PC-3 (cell line): ENCODE data around the gene ANTXR1. TPM values are rescaled to one million over a fixed set of nuclear protein-coding genes. Genes with fewer than 3 reads are reported as not detected.
"Not testable (repeated sequence)": the region's sequence is repeated elsewhere in the genome, so short reads cannot be mapped to it uniquely, and the experiment has no call there.

Source experiments
- ATAC-seq: fragments of 200-7000 bp; cut with Tn5 transposase; 2 replicates; pipeline ENCODE4 v1.9.1; 2020; ENCODE audit warnings: mild to moderate bottlenecking, moderate library complexity
- BruUV-seq: library from RNA; stranded (reverse); fragments of 400-500 nt; replicated peaks from 2 replicates; lab custom pipeline; 2021; lab: Mats Ljungman, UMichigan
- CTCF ChIA-PET: fragments of 300-600 bp; sonication (Branson Sonifier 250); formaldehyde crosslinking; loops from one replicate; lab custom pipeline; 2022; ENCODE audit warnings: antibody characterized with exemption; lab: Charles Lee
- POLR2A ChIA-PET: fragments of 300-600 bp; sonication (Branson Sonifier 250); formaldehyde crosslinking; loops from one replicate; lab custom pipeline; 2022; ENCODE audit warnings: antibody characterized with exemption; ENCODE audit not compliant: unreplicated experiment; lab: Charles Lee
- DNase-seq: peaks from one replicate; pipeline ENCODE4 v3.0.0-alpha.2; 2015
- H2AFZ ChIP-seq: fragments of 300-600 bp; sonication (generic); 2 replicates; pipeline ENCODE4 v1.6.0; 2016; ENCODE audit warnings: antibody characterized with exemption, low read length
- H3F3A ChIP-seq: fragments of 300-600 bp; sonication (generic); one replicate; pipeline ENCODE4 v1.6.0; 2017; ENCODE audit warnings: antibody characterized with exemption, low read length, control low read depth, mild to moderate bottlenecking; ENCODE audit not compliant: unreplicated experiment
- H3K27ac ChIP-seq: fragments of 300-600 bp; sonication (generic); 2 replicates; pipeline ENCODE4 v1.5.1; 2016; ENCODE audit warnings: mild to moderate bottlenecking, low read length
- H3K27me3 ChIP-seq: fragments of 300-600 bp; sonication (generic); 2 replicates; pipeline ENCODE4 v1.6.1; 2016; ENCODE audit warnings: low read length, mixed read lengths
- H3K36me3 ChIP-seq: fragments of 300-600 bp; sonication (generic); 2 replicates; pipeline ENCODE4 v1.6.1; 2016; ENCODE audit warnings: low read depth, mixed run types, low read length, mixed read lengths
- H3K4me1 ChIP-seq: fragments of 300-600 bp; sonication (generic); 2 replicates; pipeline ENCODE4 v1.5.1; 2016; ENCODE audit warnings: low read length; ENCODE audit not compliant: insufficient read depth
- H3K4me2 ChIP-seq: fragments of 300-600 bp; sonication (generic); 2 replicates; pipeline ENCODE4 v1.6.0; 2016; ENCODE audit warnings: low read length
- H3K4me3 ChIP-seq: fragments of 300-600 bp; sonication (generic); 2 replicates; pipeline ENCODE4 v1.5.1; 2016; ENCODE audit warnings: mild to moderate bottlenecking, low read length, mixed read lengths
- H3K79me2 ChIP-seq: fragments of 300-600 bp; sonication (generic); 2 replicates; pipeline ENCODE4 v1.6.1; 2017; ENCODE audit warnings: low read length, mixed read lengths
- H3K9ac ChIP-seq: fragments of 300-600 bp; sonication (generic); 2 replicates; pipeline ENCODE4 v1.6.0; 2016; ENCODE audit warnings: mild to moderate bottlenecking, low read length
- H3K9me2 ChIP-seq: fragments of 300-600 bp; sonication (generic); replicated peaks from 2 replicates; pipeline ENCODE4 v1.6.1; 2016; ENCODE audit warnings: mixed run types, low read length, mixed read lengths
- H3K9me3 ChIP-seq: fragments of 300-600 bp; sonication (generic); 2 replicates; pipeline ENCODE4 v1.6.1; 2016; ENCODE audit warnings: low read length, mixed read lengths
- H4K20me1 ChIP-seq: fragments of 300-600 bp; sonication (generic); 2 replicates; pipeline ENCODE4 v1.6.1; 2016; ENCODE audit warnings: low read length, mixed read lengths
- EZH2 ChIP-seq: fragments of 300-600 bp; sonication (generic); IDR thresholded peaks from one replicate; pipeline ENCODE4 v1.6.1; 2017; ENCODE audit warnings: antibody characterized with exemption, mild to moderate bottlenecking, low read length; ENCODE audit not compliant: unreplicated experiment
- EZH2phosphoT487 ChIP-seq: fragments of 300-600 bp; sonication (generic); IDR thresholded peaks from 2 replicates; pipeline ENCODE4 v1.6.1; 2018; ENCODE audit warnings: mild to moderate bottlenecking, antibody characterized with exemption, low read length, borderline replicate concordance
- intact Hi-C: fragments of 100-400 bp; cut with micrococcal nuclease; formaldehyde crosslinking; loops from 2 replicates; pipeline ENCODE4 v1.9.0; 2023
- total RNA-seq: library from RNA; depleted of rRNA; stranded (reverse); fragments of >200 nt; gene quantifications from 2 replicates; pipeline ENCODE4 v1.2.3, GENCODE V29; 2014
- TF ChIP-seq, protein P1 (sequence below): fragments of 300-600 bp; sonication (generic); conservative IDR thresholded peaks from 2 replicates; pipeline ENCODE4 v1.5.1; 2017; ENCODE audit warnings: antibody characterized with exemption, low read depth, mild to moderate bottlenecking, low read length

The ANTXR1 gene
- total RNA-seq, 1 experiment from 2014 or later = 31.2 TPM

DNA sequence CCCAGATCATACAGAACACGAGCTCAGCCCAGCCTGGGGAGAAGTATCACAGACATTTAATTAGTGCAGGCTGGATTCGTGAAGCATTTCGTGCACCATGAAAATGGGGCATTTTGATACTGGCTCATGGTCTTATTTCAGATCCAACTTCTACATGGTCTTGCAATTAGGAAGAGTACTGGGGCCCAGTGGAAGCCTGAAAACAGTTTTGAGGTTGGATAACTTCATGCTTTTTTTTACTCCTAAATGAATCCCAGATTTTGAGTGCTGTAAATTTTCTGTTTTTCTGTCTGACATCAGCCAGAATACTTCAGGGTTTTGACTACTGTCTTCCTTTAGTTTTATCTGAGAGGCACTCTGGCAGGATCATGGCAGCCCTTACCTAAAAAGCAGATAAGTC is 213.9 kb downstream of the ANTXR1 start:
- H3K4me3 ChIP-seq = no peak overlapping the region
- no peak overlapping the region for H3K27ac ChIP-seq
- POLR2A ChIA-PET = no interaction called here
- H3K27me3 ChIP-seq = no peaks in the 10 kb centered on the region
- CTCF ChIA-PET = no interaction called here
- H3K4me2 ChIP-seq = no peak overlapping the region
- H3F3A ChIP-seq = no peaks in the 10 kb centered on the region
- no peak overlapping the region for H3K9ac ChIP-seq
- H3K9me3 ChIP-seq = no peaks in the 10 kb centered on the region
- no TSS peak for BruUV-seq
- TF ChIP-seq EZH2 (no peak), EZH2phosphoT487 (no peak)
- TF ChIP-seq, protein P1, sequence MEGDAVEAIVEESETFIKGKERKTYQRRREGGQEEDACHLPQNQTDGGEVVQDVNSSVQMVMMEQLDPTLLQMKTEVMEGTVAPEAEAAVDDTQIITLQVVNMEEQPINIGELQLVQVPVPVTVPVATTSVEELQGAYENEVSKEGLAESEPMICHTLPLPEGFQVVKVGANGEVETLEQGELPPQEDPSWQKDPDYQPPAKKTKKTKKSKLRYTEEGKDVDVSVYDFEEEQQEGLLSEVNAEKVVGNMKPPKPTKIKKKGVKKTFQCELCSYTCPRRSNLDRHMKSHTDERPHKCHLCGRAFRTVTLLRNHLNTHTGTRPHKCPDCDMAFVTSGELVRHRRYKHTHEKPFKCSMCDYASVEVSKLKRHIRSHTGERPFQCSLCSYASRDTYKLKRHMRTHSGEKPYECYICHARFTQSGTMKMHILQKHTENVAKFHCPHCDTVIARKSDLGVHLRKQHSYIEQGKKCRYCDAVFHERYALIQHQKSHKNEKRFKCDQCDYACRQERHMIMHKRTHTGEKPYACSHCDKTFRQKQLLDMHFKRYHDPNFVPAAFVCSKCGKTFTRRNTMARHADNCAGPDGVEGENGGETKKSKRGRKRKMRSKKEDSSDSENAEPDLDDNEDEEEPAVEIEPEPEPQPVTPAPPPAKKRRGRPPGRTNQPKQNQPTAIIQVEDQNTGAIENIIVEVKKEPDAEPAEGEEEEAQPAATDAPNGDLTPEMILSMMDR = no peak
- DNase-seq (no peak), ATAC-seq (no peak)
- no peaks in the 10 kb centered on the region for H4K20me1 ChIP-seq
- peaks cover 10% of the 10 kb centered on the region; the same call in 1 of the 2 replicates for H3K4me1 ChIP-seq
- intact Hi-C loops = no loop called here
- H3K9me2 ChIP-seq = no peaks in the 10 kb centered on the region
- no peaks in the 10 kb centered on the region for H3K36me3 ChIP-seq
- H3K79me2 ChIP-seq = no peaks in the 10 kb centered on the region
- no peak overlapping the region for H2AFZ ChIP-seq

DNA sequence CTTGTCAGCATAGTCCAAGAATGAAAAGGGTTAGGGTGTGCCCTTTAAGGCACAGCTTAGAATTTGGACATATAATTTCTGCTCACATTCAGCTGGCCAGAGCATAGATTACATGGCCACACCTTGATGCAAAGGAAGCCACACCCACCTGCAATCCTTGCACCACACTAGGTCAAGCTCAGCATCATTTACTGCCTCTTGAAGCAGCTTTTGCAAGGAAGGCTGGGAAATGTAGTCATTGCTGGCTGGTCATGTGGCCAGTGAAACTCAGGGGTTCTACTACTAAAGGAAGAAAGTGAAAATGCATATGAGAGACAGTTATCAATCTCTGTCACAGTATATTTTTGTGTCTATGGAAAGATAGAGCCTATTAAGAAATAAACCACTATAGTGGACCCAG is 214.7 kb downstream of the ANTXR1 start:
- Histone ChIP-seq H2AFZ (no peak overlapping the region), H3K79me2 (no peaks in the 10 kb centered on the region), H3K9me3 (no peaks in the 10 kb centered on the region), H3K4me3 (no peak overlapping the region), H3K9me2 (no peaks in the 10 kb centered on the region), H3K9ac (no peak overlapping the region), H3K27ac (no peak overlapping the region), H3K27me3 (no peaks in the 10 kb centered on the region), H3K4me1 (peaks cover 10% of the 10 kb centered on the region; the same call in 1 of the 2 replicates), H4K20me1 (no peaks in the 10 kb centered on the region), H3K36me3 (no peaks in the 10 kb centered on the region), H3F3A (no peaks in the 10 kb centered on the region), H3K4me2 (no peak overlapping the region)
- POLR2A ChIA-PET = no interaction called here
- TF ChIP-seq EZH2 (no peak), EZH2phosphoT487 (no peak)
- TF ChIP-seq, protein P1 = no peak
- ATAC-seq (no peak), DNase-seq (no peak)
- no TSS peak for BruUV-seq
- intact Hi-C loops = no loop called here
- CTCF ChIA-PET = interaction anchor here (0.5 kb wide), 1 partner anchor 15 kb away, joined by 3 read pairs; no protein-coding TSS in a partner anchor

DNA sequence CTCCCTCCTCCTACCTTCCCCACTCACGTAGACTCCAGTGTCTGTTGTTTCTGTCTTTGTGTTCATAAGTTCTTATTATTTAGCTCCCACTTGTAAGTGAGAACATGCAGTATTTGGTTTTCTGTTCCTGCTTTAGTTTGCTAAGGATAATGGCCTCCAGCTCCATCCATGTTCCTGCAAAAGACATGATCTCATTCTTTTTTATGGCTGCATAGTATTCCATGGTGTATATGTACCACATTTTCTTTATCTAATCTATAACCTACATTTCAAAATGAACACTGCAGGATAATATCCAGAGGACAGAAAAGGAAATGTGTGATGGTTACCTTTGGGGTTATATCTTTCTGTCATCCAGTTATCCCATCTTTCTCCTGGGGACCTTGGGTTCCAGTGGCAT is 218.0 kb downstream of the ANTXR1 start:
- H3K27ac ChIP-seq, H3K36me3 ChIP-seq, DNase-seq, ATAC-seq, H3K9ac ChIP-seq, POLR2A ChIA-PET, H3K79me2 ChIP-seq, H3F3A ChIP-seq, H4K20me1 ChIP-seq, H3K9me3 ChIP-seq, H3K4me3 ChIP-seq, BruUV-seq, H3K4me1 ChIP-seq, H3K27me3 ChIP-seq, H2AFZ ChIP-seq, H3K4me2 ChIP-seq, CTCF ChIA-PET, H3K9me2 ChIP-seq, intact Hi-C loops: not testable (repeated sequence)
